HG03469 (cell line): Measurements from ENCODE around the gene ZEB2.

Experiments used
- ATAC-seq: cut with Tn5 transposase; IDR thresholded peaks from one replicate; pipeline ENCODE4 v1.9.1; 2021; ENCODE audit warnings: mild to moderate bottlenecking, moderate library complexity, moderate number of reproducible peaks; ENCODE audit not compliant: unreplicated experiment

Gene ZEB2

GRCh38 chr2:144361742-144362141, 158.2 kb downstream of the ZEB2 start:
- no peak for ATAC-seq

GRCh38 chr2:144359684-144360083, 160.2 kb downstream of the ZEB2 start:
- ATAC-seq: no peak

GRCh38 chr2:144358979-144359541, 160.9 kb downstream of the ZEB2 start:
- peak; percentile 47 for ATAC-seq

- ATAC-seq: no peak
These were observed 161.4 kb downstream of the ZEB2 start for GRCh38 chr2:144358374-144358964.

GRCh38 chr2:144357623-144358373, 162.1 kb downstream of the ZEB2 start:
- peak; percentile 76 for ATAC-seq

- no peak for ATAC-seq
These were observed 163.5 kb downstream of the ZEB2 start for GRCh38 chr2:144356402-144356801.

GRCh38 chr2:144354953-144355352, 165.0 kb downstream of the ZEB2 start:
- no peak for ATAC-seq

- ATAC-seq: no peak
These were observed 168.2 kb downstream of the ZEB2 start for GRCh38 chr2:144351687-144352086.

GRCh38 chr2:144350151-144350802, 169.6 kb downstream of the ZEB2 start:
- no peak for ATAC-seq

- ATAC-seq: no peak
These were observed 170.2 kb downstream of the ZEB2 start for GRCh38 chr2:144349674-144350073.

- no peak for ATAC-seq
These were observed 171.1 kb downstream of the ZEB2 start for GRCh38 chr2:144348846-144349245.

GRCh38 chr2:144346229-144346628, 173.7 kb downstream of the ZEB2 start:
- no peak for ATAC-seq

- ATAC-seq: peak; percentile 55
These were observed 176.8 kb downstream of the ZEB2 start for GRCh38 chr2:144343145-144343544.

GRCh38 chr2:144341538-144341937, 178.4 kb downstream of the ZEB2 start:
- ATAC-seq: no peak

GRCh38 chr2:144339048-144339447, 180.9 kb downstream of the ZEB2 start:
- no peak for ATAC-seq

- ATAC-seq: no peak
These were observed 185.4 kb downstream of the ZEB2 start for GRCh38 chr2:144334551-144334950.
